GM12801 (cell line): ENCODE results near the gene CHRM4.

ENCODE experiments used
- TF ChIP-seq, protein P1 (sequence below): IDR thresholded peaks from one replicate; pipeline ENCODE4 v1.5.1; 2011; ENCODE audit warnings: control low read depth; ENCODE audit not compliant: insufficient read length; ENCODE audit errors: extremely low read depth

Gene CHRM4

DNA sequence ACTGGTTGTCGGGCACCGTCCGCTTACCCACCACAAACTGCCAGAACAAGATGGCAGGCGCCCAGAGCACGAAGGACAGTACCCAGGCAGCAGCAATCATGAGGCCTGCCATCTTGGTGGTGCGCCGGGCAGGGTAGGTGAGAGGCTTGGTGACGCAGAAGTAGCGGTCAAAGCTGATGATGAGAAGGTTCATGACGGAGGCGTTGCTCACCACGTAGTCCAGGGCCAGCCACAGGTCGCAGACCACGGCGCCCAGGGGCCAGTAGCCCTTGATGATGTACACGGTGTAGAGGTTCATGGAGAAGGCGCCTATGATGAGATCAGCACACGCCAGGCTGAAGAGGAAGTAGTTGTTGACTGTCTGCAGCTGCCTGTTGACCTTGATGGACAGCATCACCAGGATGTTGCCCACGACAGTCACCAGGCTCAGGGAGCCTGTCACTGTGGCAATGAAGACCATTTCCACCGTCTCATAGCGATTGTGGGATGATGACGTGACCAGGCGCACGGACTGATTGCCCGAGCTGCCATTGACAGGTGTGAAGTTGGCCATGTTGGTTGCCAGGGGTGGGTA lies 5.5 kb downstream of the CHRM4 start:
- TF ChIP-seq, protein P1, sequence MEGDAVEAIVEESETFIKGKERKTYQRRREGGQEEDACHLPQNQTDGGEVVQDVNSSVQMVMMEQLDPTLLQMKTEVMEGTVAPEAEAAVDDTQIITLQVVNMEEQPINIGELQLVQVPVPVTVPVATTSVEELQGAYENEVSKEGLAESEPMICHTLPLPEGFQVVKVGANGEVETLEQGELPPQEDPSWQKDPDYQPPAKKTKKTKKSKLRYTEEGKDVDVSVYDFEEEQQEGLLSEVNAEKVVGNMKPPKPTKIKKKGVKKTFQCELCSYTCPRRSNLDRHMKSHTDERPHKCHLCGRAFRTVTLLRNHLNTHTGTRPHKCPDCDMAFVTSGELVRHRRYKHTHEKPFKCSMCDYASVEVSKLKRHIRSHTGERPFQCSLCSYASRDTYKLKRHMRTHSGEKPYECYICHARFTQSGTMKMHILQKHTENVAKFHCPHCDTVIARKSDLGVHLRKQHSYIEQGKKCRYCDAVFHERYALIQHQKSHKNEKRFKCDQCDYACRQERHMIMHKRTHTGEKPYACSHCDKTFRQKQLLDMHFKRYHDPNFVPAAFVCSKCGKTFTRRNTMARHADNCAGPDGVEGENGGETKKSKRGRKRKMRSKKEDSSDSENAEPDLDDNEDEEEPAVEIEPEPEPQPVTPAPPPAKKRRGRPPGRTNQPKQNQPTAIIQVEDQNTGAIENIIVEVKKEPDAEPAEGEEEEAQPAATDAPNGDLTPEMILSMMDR = no peak

DNA sequence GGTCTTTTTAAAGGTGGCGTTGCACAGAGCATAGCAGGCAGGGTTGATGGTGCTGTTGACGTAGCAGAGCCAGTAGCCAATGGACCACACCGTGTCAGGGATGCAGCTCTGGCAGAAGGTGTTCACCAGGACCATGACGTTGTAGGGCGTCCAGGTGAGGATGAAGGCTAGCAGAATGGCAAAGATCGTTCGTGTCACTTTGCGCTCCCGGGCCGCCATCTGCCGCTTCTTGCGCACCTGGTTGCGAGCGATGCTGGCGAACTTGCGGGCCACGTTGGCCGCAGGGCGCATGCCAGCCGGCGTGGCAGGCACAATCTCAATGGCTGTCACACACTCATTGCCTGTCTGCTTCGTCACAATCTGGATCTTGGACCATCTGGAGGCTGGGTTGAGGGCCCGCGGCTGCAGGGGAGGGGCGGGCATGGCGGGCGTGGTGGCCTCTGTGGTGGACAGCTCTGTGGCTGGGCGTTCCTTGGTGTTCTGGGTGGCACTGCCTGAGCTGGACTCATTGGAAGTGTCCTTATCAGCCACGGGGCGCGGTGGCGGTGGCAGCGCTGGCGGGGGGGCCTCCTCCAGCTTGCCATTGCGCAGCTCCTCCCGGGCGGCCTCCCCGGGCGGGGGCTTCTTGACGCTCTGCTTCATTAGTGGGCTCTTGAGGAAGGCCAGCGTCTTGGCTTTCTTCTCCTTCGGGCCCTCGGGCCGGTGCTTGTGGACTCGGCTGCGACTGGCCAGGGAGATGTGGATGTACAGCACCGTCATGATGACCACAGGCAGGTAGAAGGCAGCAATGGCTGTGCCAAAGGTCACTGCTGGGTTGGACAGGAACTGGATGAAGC lies 6.2 kb downstream of the CHRM4 start:
- TF ChIP-seq, protein P1 = no peak

DNA sequence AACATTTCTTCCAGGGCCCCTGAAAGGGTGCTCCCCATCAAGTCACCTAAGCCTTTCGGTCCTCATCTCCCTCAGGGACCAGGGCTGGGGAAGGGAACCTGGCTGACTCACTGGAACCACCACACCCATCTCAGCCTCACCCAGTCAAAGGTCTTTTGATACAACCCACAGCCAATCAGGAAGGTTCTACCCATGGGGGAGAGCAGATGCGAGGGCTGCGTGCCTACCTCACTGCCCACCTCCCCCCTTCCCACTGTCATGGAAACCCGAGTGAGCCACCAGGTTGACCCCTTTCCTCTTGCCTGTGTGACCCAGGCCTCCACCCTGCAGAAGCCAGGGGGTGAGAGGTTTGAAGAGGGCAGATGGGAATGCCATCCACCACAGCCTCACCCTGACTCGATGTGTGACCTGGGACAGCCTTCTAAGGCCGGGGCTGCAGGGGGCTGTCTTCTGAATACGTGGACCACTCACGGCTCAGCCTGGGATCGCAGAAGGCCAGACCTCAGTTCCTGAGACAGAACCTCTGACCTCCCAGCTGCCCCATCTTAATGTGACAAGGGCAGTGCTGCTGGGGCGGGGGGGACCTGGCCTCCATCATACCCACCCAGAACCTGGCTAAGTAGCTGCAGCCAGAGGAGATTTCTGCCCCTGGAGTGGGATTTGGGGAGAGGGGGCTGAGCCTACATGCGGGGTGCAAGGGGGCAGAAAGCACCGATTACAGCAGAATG lies 7.4 kb downstream of the CHRM4 start:
- TF ChIP-seq, protein P1 = no peak

DNA sequence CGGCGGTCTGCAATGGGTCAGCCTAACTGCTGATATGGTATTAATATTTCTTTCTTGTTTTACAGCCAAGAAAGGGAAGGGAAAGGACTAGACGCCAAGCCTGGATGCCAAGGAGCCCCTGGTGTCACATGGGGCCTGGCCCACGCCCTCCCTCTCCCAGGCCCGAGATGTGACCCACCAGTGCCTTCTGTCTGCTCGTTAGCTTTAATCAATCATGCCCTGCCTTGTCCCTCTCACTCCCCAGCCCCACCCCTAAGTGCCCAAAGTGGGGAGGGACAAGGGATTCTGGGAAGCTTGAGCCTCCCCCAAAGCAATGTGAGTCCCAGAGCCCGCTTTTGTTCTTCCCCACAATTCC lies 8.2 kb downstream of the CHRM4 start:
- TF ChIP-seq, protein P1 = no peak

DNA sequence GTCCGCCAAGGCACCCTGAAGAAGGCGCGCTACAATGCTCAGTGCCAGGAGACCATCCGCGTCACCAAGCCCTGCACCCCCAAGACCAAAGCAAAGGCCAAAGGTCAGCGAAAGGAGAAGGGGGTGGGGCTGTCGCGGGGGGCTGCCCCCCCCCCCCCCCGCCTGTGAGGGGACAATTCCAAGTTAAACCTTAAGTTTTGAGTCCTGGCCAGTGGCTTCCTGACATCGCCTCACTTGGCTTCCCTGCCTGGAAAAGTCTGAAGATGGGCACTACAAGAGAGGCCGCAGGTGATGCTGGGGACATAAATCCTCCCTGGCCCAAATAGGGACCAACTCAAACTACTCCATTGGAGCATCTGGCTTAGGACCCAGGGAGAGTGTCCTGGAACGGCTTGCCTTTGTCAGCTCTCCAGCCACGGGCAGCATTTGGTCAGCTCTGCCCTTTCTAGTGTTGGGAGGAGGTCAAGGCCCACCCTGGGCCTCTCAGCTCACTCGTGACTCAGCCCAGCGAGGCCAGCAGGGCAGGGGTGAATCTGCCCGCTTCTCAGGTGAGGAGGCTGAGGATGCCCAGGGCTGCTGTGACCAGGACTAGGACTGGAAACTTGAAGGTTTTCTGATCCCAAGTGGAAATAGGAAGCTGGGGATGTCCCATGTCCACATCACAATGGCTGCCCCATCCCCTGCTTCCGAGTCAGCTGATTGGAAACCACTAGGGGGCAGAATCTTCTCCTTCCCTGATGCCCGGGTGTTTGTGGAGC lies 8.8 kb downstream of the CHRM4 start:
- TF ChIP-seq, protein P1 = no peak

DNA sequence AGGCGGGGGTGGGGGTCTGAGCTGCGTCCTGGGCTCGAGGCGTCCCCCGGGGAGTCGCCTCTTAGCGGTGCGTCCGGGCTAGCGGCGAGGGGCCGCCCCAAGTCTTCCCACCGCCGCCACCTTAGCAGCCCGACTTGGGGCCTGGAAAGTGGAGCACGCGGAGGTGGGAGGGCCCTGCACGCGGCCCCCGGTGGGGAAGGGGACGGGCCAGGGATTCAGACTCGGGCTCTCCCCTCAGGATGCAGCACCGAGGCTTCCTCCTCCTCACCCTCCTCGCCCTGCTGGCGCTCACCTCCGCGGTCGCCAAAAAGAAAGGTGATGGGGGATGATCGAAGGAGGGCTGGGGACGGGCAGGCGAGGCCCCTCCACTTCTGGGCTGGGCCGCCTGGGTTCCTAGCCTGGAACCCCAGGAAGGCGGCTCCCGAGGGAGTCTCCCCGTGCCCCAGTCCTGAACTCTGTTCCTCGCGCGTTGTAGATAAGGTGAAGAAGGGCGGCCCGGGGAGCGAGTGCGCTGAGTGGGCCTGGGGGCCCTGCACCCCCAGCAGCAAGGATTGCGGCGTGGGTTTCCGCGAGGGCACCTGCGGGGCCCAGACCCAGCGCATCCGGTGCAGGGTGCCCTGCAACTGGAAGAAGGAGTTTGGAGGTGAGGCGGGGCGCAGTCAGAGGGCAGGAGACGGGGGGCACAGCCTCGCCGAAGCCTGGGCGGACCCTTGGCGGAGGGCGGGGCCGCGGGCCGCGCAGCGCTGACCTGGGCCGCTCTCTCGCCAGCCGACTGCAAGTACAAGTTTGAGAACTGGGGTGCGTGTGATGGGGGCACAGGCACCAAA lies 9.5 kb downstream of the CHRM4 start:
- TF ChIP-seq, protein P1 = no peak
